Upper lobe of right lung (tissue), 1 donor: Measurements from ENCODE around the gene HSFX3. TPM values are rescaled to one million over a fixed set of nuclear protein-coding genes. Genes with fewer than 3 reads are reported as not detected.
"Not testable (repeated sequence)": the region's sequence is repeated elsewhere in the genome, so short reads cannot be mapped to it uniquely, and the experiment has no call there.

Experiments
- ATAC-seq: fragments of 200-7000 bp; cut with Tn5 transposase; one replicate; pipeline ENCODE4 v1.9.1; 2020; ENCODE audit warnings: mild to moderate bottlenecking, moderate library complexity
- DNase-seq: peaks from one replicate; pipeline ENCODE4 v3.0.0-alpha.2; 2020
- H3K27ac ChIP-seq: fragments of 200-600 bp; one replicate; pipeline ENCODE4 v1.8.0; 2022
- H3K27me3 ChIP-seq: fragments of 200-600 bp; one replicate; pipeline ENCODE4 v1.8.0; 2022; ENCODE audit warnings: mild to moderate bottlenecking
- H3K36me3 ChIP-seq: fragments of 200-600 bp; one replicate; pipeline ENCODE4 v1.8.0; 2022
- H3K4me1 ChIP-seq: fragments of 200-600 bp; one replicate; pipeline ENCODE4 v1.8.0; 2022
- H3K4me3 ChIP-seq: fragments of 200-600 bp; one replicate; pipeline ENCODE4 v1.8.0; 2022; ENCODE audit warnings: mild to moderate bottlenecking
- H3K9me3 ChIP-seq: fragments of 200-600 bp; one replicate; pipeline ENCODE4 v1.8.0; 2022
- CTCF ChIP-seq: fragments of 200-600 bp; IDR thresholded peaks from one replicate; pipeline ENCODE4 v1.8.0; 2022; ENCODE audit warnings: antibody characterized with exemption
- intact Hi-C: fragments of 100-400 bp; cut with DNase I; formaldehyde crosslinking; loops from one replicate; pipeline ENCODE4 v1.11.0; 2022
- total RNA-seq: library from RNA; stranded (reverse); fragmentation: NEBNext Ultra II Directional; extraction: Animal tissue kit (Norgen Biotek cat#: 25700); gene quantifications from one replicate; pipeline ENCODE4 v1.2.1, GENCODE V29; 2021
- donor health status: DM: no; HTN: yes; CAD: no; lungs with severe emphysema.

Gene HSFX3
- total RNA-seq, 1 donor from 2014 or later: not detected

- no peak for ATAC-seq
- DNase-seq: no peak
- Histone ChIP-seq H3K36me3 (no peaks in the 10 kb centered on the region), H3K27me3 (no peaks in the 10 kb centered on the region), H3K27ac (no peak overlapping the region), H3K4me3 (no peak overlapping the region), H3K9me3 (no peaks in the 10 kb centered on the region), H3K4me1 (no peaks in the 10 kb centered on the region)
- TF ChIP-seq CTCF: no peak
- intact Hi-C loops: no loop called here
Observed at GRCh38 chrX:149570668-149571067, 20.9 kb upstream of the HSFX3 start.

- DNase-seq (no peak), ATAC-seq (no peak)
- Histone ChIP-seq H3K27me3 (no peaks in the 10 kb centered on the region), H3K4me3 (no peak overlapping the region), H3K27ac (no peak overlapping the region), H3K36me3 (no peaks in the 10 kb centered on the region), H3K4me1 (no peaks in the 10 kb centered on the region), H3K9me3 (no peaks in the 10 kb centered on the region)
- TF ChIP-seq CTCF: no peak
- intact Hi-C loops: no loop called here
Observed at GRCh38 chrX:149569770-149570169, 20.0 kb upstream of the HSFX3 start.

GRCh38 chrX:149568701-149569296, 19.1 kb upstream of the HSFX3 start:
- H3K27me3 ChIP-seq: no peaks in the 10 kb centered on the region
- ATAC-seq (no peak), DNase-seq (no peak)
- no peak overlapping the region for H3K27ac ChIP-seq
- no peaks in the 10 kb centered on the region for H3K36me3 ChIP-seq
- intact Hi-C loops: no loop called here
- no peak overlapping the region for H3K4me3 ChIP-seq
- no peaks in the 10 kb centered on the region for H3K4me1 ChIP-seq
- no peaks in the 10 kb centered on the region for H3K9me3 ChIP-seq
- no peak for TF ChIP-seq CTCF

GRCh38 chrX:149567621-149568417, 18.1 kb upstream of the HSFX3 start:
- Histone ChIP-seq H3K4me1 (no peaks in the 10 kb centered on the region), H3K27ac (no peak overlapping the region), H3K4me3 (no peak overlapping the region), H3K9me3 (no peaks in the 10 kb centered on the region), H3K36me3 (no peaks in the 10 kb centered on the region), H3K27me3 (no peaks in the 10 kb centered on the region)
- no peak for TF ChIP-seq CTCF
- no peak for ATAC-seq
- no peak for DNase-seq
- intact Hi-C loops: no loop called here

- Histone ChIP-seq H3K4me3 (no peak overlapping the region), H3K27ac (no peak overlapping the region), H3K9me3 (no peaks in the 10 kb centered on the region), H3K27me3 (no peaks in the 10 kb centered on the region), H3K36me3 (no peaks in the 10 kb centered on the region), H3K4me1 (no peaks in the 10 kb centered on the region)
- TF ChIP-seq CTCF: no peak
- intact Hi-C loops: no loop called here
- no peak for DNase-seq
- no peak for ATAC-seq
Observed at GRCh38 chrX:149563359-149563758, 13.6 kb upstream of the HSFX3 start.

- H3K27ac ChIP-seq, H3K4me3 ChIP-seq, ATAC-seq: not testable (repeated sequence)
Observed at GRCh38 chrX:149555251-149555650, 5.5 kb upstream of the HSFX3 start.

GRCh38 chrX:149551939-149552248, 2.2 kb upstream of the HSFX3 start:
- DNase-seq, H3K36me3 ChIP-seq, H3K4me3 ChIP-seq, intact Hi-C loops, H3K9me3 ChIP-seq, H3K27ac ChIP-seq, ATAC-seq, H3K4me1 ChIP-seq, H3K27me3 ChIP-seq: not testable (repeated sequence)

More at GRCh38 chrX:149555251-149555650, 5.5 kb upstream of the HSFX3 start:
- intact Hi-C loops, H3K9me3 ChIP-seq, DNase-seq, H3K36me3 ChIP-seq, H3K27me3 ChIP-seq, H3K4me1 ChIP-seq: not testable (repeated sequence)

- H3K27me3 ChIP-seq, ATAC-seq, H3K9me3 ChIP-seq, DNase-seq, H3K4me1 ChIP-seq, H3K36me3 ChIP-seq, H3K27ac ChIP-seq, H3K4me3 ChIP-seq, intact Hi-C loops: not testable (repeated sequence)
Observed at GRCh38 chrX:149551245-149551938, 1.7 kb upstream of the HSFX3 start.

- ATAC-seq, intact Hi-C loops: not testable (repeated sequence)
Observed at GRCh38 chrX:149550454-149550853, 730 bp upstream of the HSFX3 start.

More at GRCh38 chrX:149550454-149550853, 730 bp upstream of the HSFX3 start:
- H3K4me1 ChIP-seq, DNase-seq, H3K36me3 ChIP-seq, H3K27ac ChIP-seq, H3K4me3 ChIP-seq, H3K27me3 ChIP-seq, H3K9me3 ChIP-seq: not testable (repeated sequence)
